ENCODE results near the gene GHRH. TPM values are rescaled to one million over a fixed set of nuclear protein-coding genes. Genes with fewer than 3 reads are reported as not detected.

GHRH gene
- total RNA-seq, 1 donor from 2014 or later, result not detected

DNA sequence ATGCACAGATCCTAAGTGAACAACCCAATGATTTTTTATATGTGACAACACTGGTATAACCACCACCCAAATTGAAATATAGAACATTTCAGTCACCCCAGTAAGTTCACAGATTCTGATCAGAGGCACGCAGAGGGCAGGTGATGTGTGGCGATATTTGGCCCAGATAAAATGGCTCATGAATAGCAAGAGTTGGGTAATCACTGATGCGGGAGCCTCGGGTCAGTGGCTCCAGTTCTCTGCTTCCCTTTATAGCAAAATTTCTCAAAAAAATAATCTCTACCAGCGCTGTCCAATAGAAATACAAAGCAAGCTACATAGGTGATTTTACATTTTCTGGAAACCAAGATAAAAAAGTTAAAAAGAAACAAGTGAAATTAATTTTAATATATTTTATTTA is 14.9 kb downstream of the GHRH start:
- Mint-ChIP-seq H3K27ac (ENCODE audit: unreplicated experiment) (peak overlapping the region; percentile 96), H3K4me3 (no peak overlapping the region), H3K4me1 (peaks cover 48% of the 10 kb centered on the region), H3K9me3 (no peaks in the 10 kb centered on the region), H3K27me3 (ENCODE audit: low read depth) (no peaks in the 10 kb centered on the region), H3K36me3 (ENCODE audit: low read depth) (peaks cover 13% of the 10 kb centered on the region)
- TF ChIP-seq, protein P1, sequence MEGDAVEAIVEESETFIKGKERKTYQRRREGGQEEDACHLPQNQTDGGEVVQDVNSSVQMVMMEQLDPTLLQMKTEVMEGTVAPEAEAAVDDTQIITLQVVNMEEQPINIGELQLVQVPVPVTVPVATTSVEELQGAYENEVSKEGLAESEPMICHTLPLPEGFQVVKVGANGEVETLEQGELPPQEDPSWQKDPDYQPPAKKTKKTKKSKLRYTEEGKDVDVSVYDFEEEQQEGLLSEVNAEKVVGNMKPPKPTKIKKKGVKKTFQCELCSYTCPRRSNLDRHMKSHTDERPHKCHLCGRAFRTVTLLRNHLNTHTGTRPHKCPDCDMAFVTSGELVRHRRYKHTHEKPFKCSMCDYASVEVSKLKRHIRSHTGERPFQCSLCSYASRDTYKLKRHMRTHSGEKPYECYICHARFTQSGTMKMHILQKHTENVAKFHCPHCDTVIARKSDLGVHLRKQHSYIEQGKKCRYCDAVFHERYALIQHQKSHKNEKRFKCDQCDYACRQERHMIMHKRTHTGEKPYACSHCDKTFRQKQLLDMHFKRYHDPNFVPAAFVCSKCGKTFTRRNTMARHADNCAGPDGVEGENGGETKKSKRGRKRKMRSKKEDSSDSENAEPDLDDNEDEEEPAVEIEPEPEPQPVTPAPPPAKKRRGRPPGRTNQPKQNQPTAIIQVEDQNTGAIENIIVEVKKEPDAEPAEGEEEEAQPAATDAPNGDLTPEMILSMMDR (conservative IDR thresholded peaks at IDR 0.05), result no peak
- DNase-seq (ENCODE audit: low read depth, low spot score), result no peak

DNA sequence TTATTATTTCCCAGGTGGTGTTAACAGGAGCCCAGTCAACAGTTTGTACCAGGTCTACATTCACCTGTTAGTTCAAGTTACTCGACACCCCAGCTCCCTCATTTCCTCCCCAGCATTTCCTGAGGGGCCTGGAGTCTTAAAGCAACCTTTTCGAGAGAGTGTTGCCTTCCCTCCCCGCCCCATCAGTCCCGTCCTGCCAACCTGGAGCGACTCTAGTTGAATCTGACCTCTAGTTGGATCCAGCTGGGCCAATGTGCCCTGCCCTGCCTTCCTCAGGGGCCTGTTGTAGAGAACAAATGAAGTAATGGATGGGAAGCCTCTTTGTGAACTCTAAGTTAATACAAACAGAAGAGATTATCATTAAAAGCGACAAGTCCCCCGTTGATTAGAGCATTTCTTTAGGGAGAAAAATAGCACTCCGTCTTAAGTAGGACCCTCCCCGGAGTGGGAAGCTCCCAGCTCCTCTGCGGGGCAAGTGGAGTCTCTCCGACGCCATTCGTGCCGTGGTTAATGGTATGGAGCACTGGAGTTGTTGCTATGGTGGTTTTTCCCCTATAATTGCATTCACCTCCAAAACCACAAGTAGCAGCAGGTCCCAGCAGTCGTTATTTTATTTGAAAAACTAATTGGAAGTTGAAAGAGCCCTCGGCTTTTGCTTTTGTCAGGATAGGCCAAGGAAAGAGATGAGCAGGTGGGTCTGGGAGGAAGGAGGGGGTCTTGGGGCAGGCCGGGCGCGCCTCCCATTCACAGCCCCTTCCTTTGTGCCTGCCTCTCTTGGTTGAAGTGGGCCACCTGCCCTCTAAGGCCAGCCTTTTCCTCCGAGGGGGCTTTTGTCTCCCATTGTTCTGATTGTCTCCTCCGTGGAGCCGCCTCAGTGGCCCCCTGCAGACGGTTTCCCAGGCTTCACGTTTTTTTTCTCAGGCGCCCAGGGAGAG is 16.1 kb downstream of the GHRH start:
- no peaks in the 10 kb centered on the region for H3K9me3 Mint-ChIP-seq
- H3K36me3 Mint-ChIP-seq (ENCODE audit: low read depth), result peaks cover 19% of the 10 kb centered on the region
- TF ChIP-seq, protein P1 (conservative IDR thresholded peaks at IDR 0.05), result no peak
- H3K27ac Mint-ChIP-seq (ENCODE audit: unreplicated experiment), result peak overlapping the region; percentile 96
- peak overlapping the region; percentile 18 for H3K4me3 Mint-ChIP-seq
- no peak for DNase-seq (ENCODE audit: low read depth, low spot score)
- H3K4me1 Mint-ChIP-seq, result peaks cover 41% of the 10 kb centered on the region
- no peaks in the 10 kb centered on the region for H3K27me3 Mint-ChIP-seq (ENCODE audit: low read depth)

DNA sequence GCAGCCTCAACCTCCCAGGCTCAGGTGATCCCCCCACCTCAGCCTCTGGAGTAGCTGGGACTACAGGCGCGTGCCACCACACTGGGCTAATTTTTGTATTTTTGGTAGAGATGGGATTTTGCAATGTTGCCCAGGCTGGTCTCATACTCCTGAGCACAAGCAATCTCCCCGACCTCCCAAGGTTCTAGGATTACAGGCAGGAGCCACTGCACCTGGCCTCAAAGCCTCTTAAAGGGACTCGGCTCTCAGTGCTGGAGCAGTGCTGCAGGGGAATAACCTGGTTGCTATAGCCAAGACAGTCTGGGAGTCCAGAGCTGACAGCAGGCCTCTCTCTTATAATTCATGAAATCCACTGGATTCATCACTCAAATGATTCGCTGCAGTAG is 17.0 kb downstream of the GHRH start:
- TF ChIP-seq, protein P1 (conservative IDR thresholded peaks at IDR 0.05), result no peak
- Mint-ChIP-seq H3K4me1 (peaks cover 43% of the 10 kb centered on the region), H3K9me3 (no peaks in the 10 kb centered on the region), H3K36me3 (ENCODE audit: low read depth) (peaks cover 24% of the 10 kb centered on the region), H3K4me3 (peak overlapping the region; percentile 18), H3K27me3 (ENCODE audit: low read depth) (no peaks in the 10 kb centered on the region), H3K27ac (ENCODE audit: unreplicated experiment) (no peak overlapping the region)
- DNase-seq (ENCODE audit: low read depth, low spot score), result no peak

DNA sequence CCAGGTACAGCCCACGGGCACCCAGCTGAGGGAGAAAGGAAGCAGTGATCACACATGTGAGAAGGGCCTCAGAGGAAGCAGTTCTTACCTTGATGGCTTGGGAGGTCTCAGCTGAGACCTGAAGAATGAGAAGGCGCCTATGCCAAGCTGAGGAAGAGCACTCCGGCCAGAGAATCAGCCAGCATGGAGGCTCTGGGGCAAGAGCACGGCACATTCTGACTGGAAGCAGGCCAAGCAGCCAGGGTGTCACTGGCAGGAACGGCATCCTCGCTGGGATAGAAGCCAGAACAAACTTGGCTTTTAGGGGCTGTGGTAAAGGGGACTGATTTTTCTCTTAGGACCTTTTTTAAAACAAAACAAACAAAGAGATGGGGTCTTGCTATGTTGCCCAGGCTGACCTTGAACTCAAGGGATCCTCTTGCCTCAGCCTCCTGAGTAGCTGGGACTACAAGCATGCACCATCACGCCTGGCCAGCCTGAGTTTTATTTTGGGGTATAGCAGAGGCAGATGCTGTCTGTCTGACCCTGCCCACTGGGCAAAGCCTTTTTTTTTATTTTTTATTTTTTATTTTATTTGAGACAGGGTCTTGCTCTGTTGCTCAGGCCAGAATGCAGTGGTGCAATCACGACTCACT is 17.6 kb downstream of the GHRH start:
- Mint-ChIP-seq H3K27ac (ENCODE audit: unreplicated experiment) (no peak overlapping the region), H3K4me1 (peaks cover 47% of the 10 kb centered on the region), H3K4me3 (no peak overlapping the region), H3K27me3 (ENCODE audit: low read depth) (no peaks in the 10 kb centered on the region), H3K9me3 (no peaks in the 10 kb centered on the region), H3K36me3 (ENCODE audit: low read depth) (peaks cover 26% of the 10 kb centered on the region)
- TF ChIP-seq, protein P1 (conservative IDR thresholded peaks at IDR 0.05), result no peak
- no peak for DNase-seq (ENCODE audit: low read depth, low spot score)

DNA sequence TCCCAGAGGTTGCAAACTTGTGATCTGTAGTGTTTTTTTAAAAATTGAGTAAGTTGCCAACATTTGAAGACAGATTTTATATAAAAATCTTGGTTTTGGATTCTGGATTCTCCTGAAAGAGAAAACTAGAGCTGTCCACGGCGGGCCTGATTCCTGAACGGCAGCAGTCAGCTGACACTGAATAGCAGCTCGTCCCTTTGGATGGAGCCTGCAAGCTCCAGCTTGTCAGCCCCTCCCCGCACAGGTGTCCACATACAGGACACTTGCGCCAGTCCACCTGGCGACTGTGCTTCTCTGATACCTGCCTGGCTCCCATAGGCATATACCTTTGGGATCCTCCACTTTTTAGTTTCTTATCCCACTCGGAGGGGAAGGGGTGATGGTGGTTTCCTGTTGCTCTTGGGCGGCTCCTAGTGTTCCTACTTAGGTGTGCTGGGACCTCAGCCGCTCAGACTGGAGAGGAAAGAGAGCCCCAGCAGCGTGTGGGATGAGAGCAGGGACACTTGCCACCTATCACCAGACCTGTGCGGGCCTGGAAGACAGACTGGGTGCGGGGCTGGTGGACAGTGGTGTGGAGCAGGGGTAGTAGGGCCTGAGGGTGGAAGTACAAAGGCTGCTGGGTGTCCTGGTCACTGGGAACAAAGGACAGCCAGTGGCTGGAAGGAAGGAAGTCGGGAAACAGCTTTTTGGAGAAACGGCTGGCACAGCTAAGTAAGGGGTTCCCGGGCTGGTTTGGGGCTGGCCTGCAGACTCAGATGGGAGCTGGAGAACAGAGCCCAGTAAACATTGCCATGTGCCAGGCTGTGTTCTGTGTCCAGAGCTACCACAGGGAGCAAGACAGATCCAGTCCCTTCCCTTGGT is 18.3 kb downstream of the GHRH start:
- Mint-ChIP-seq H3K4me1 (peaks cover 55% of the 10 kb centered on the region), H3K9me3 (no peaks in the 10 kb centered on the region), H3K27me3 (ENCODE audit: low read depth) (no peaks in the 10 kb centered on the region), H3K36me3 (ENCODE audit: low read depth) (peaks cover 30% of the 10 kb centered on the region), H3K27ac (ENCODE audit: unreplicated experiment) (no peak overlapping the region), H3K4me3 (peak overlapping the region; percentile 24)
- TF ChIP-seq, protein P1 (conservative IDR thresholded peaks at IDR 0.05), result peak; percentile 18
- no peak for DNase-seq (ENCODE audit: low read depth, low spot score)

Data from neural crest cell (in vitro differentiated cells).